ENCODE data around the gene STX8.

The STX8 gene

GRCh38 chr17:9443811-9444210 is 131.8 kb downstream of the STX8 start:
- DNase-seq (ENCODE audit: low read depth in 2 of 2): no peak

GRCh38 chr17:9439851-9440250 is 135.8 kb downstream of the STX8 start:
- DNase-seq (ENCODE audit: low read depth in 2 of 2): no peak

DNA sequence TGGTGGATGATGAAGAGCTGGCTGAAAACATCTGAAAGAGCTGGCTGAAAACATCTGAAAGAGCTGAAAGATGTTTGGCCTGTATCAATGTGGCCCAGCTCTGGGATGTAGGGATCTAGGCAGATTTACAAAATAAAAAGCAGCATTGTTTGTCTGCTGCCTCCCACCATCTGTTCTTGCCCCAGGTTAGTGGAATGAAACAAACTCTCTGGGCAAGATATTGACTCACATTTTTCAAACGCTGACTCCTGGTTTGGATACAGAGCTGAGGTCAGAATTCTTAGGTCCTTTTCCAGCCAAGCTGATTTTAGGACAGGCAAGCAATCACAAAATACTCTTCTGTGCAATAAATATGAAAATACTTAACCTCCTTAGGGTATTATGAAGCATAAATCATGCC is 139.0 kb downstream of the STX8 start:
- no peak for DNase-seq (ENCODE audit: low read depth in 2 of 2)

- no peak for DNase-seq (ENCODE audit: low read depth in 2 of 2)
These were observed 140.5 kb downstream of the STX8 start for GRCh38 chr17:9435165-9435564.

- DNase-seq (ENCODE audit: low read depth in 2 of 2): no peak
These were observed 141.0 kb downstream of the STX8 start for GRCh38 chr17:9434642-9435057.

DNA sequence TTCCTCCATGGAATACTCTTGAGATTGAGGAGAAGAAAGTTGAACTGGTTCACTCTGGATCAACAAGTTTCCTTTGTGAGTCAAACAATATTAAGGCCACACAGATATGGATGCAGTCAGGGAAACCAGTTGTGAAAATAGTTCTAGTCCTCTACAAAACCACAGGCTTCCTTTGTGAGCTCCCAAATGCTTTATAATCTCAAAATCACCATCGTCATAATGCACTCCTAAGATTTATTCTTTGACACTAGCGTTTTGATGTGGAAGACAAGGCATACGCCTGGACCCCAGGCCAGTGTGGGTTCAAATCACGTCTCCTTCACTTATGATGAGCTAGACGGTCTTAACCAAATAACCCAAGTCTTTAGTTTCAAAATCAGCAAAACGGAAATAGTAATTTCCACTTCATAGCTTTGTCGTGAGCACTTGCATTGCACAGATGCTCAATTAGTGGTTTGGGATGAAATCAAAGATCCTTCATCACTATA is 142.6 kb downstream of the STX8 start:
- DNase-seq (ENCODE audit: low read depth in 2 of 2): no peak

DNA sequence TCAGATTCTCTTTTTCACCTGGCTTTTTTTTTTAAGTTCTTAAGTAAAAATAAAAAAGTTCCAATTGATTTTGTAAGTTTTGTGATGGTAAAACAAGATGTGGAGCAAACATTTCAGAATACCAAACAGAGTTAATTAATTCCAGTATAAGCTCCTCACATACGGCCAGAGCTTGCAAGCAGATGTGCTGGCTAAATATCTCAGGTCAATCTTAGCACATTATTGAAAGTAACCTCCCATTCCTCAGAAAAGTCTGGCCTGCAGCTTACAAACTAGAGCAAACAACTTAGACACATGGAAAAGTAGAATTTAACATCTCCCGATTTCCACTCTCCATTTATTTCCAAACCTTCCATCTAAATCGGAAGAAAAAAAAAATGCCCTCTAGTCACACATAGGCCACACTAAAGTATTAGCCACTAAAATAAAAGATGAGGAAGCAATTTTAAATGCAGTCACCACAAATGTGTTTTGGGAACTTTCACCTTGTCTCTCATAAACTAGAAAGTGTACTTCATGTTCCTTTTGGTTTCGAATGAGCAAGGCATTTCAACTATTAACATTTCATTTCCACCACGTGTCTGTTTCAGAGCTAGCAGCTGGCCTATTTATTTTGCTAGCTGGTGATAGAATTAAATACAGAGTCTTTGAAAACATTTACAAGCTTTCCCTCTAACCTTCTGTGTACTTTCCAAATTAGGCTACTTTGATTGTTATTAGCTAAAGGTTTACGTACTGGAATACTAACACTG is 143.3 kb downstream of the STX8 start:
- DNase-seq (ENCODE audit: low read depth in 2 of 2): no peak

DNA sequence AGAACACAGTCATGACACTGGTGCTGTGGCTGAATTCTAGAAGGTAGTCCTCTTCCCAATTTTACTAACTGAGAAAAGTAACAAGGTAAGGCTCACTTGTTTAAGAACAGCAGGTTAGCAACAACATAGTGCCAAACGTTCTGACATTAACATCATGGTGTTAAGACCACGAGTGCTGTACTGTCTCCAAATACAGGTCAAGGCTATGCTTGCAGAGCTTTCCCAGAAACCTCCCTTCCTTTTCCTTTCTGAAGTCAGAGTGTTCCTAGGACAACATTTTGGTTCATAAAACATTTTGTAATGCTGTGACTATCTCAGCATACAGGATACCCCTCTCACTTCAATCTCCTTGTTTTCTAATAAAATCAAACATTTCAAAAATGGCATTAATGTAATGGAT is 144.0 kb downstream of the STX8 start:
- DNase-seq (ENCODE audit: low read depth in 2 of 2): no peak

- DNase-seq (ENCODE audit: low read depth in 2 of 2): no peak
These were observed 147.9 kb downstream of the STX8 start for GRCh38 chr17:9427465-9428315.

DNA sequence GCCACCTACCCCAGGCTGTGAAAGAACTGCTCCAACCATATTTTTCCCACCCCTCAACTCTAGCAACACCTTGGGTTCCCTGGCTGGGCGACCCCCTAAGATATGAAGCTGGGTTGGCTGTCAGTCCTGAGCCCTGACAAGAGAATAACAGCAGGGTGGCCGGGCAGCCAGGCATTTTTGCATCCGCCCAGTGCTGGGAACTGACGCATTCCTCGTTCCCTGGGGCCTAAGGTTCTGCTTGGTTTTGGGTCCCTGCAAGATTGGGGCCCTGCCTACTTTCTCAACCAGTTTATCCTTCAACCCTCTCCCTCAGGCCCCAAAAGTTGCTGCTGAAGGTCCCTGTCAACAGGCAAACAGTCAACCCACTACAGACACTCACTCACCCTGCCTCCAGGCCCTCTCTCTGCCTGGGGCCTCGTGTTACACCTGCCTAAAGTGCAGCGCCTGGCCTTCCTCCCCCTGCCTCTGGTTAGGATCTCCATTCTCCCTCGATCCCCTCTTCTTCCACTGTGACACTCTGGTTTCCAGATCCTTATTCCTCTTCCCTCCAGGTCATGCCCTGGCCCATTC is 151.5 kb downstream of the STX8 start:
- DNase-seq (ENCODE audit: low read depth in 2 of 2): no peak

DNA sequence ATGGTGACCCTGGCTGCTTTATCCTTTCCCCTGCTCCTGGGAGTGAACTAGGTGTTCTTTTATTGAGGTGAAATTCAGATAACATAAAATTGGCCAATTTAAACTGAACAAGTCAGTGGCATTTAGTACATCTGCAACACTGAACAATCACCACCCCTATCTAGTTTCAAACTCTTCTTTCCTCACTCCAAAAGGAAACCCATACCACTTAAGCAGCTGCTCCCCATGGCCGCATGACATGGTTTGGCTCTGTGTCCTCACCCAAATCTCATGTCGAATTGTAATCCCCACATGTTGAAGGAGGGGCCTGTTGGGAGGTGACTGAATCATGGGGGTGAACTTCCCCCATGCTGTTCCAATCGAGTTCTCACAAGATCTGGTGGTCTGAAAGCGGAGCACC is 154.1 kb downstream of the STX8 start:
- no peak for DNase-seq (ENCODE audit: low read depth in 2 of 2)

- DNase-seq (ENCODE audit: low read depth in 2 of 2): no peak
These were observed 155.6 kb downstream of the STX8 start for GRCh38 chr17:9419932-9420453.

DNA sequence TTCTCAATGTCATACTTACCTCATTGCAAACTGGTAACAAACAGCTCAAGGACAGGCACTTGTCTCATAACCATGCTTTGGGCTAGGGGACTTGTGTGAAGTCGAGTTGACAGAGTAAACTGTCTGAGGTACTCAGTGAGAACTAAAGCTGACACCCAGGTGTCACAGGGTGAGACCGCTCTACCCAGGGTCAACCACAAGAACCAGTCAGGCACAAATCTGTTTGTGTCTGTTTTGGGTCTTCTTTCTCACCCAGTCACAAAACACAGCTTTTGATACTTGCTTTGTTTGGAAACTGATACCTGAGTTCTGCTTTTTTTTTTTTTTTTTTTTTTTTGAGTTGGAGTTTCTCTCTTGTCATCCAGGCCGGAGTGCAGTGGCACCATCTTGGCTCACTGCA is 161.1 kb downstream of the STX8 start:
- no peak for DNase-seq (ENCODE audit: low read depth in 2 of 2)

- DNase-seq (ENCODE audit: low read depth in 2 of 2): no peak
These were observed 164.9 kb downstream of the STX8 start for GRCh38 chr17:9410737-9411136.

DNA sequence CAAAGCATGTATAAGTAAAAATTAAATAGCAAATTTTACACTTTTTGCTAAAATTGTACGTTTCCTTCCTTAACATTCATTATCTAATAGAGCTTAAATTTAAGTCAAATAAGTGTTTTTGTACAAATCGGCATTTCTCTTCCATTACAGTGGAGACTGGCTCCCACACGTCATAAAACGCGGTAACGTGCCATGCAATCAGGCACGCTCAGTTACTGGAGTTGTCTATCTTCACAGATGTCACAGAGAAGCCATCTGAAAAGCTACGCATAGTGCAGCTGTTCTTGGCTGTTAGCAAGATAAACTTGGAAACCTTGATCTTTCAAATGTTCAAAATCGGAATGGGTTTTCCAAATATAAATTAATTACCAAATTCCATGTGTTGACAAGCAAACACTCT is 165.3 kb downstream of the STX8 start:
- no peak for DNase-seq (ENCODE audit: low read depth in 2 of 2)

DNA sequence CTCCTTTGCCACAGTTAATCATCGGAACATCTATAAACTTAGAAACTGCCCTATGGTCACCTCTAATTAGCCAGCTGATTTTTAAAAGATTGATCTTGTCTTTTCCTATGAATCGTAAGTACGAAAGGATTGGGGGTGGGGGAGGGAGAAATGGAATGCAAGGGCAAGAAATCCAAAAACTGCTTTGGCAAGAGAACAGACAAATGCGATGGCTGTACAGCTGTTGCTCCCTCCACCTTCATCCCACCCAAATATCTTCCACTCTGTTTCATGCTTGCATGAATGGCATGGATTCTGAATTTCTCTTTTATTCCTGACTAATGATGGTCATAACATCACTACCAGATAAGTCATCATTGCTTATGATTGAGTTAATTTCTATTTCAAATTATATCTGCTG is 165.7 kb downstream of the STX8 start:
- DNase-seq (ENCODE audit: low read depth in 2 of 2): no peak

- no peak for DNase-seq (ENCODE audit: low read depth in 2 of 2)
These were observed 166.5 kb downstream of the STX8 start for GRCh38 chr17:9408868-9409829.

GRCh38 chr17:9408381-9408780 is 167.2 kb downstream of the STX8 start:
- DNase-seq (ENCODE audit: low read depth in 2 of 2): no peak

DNA sequence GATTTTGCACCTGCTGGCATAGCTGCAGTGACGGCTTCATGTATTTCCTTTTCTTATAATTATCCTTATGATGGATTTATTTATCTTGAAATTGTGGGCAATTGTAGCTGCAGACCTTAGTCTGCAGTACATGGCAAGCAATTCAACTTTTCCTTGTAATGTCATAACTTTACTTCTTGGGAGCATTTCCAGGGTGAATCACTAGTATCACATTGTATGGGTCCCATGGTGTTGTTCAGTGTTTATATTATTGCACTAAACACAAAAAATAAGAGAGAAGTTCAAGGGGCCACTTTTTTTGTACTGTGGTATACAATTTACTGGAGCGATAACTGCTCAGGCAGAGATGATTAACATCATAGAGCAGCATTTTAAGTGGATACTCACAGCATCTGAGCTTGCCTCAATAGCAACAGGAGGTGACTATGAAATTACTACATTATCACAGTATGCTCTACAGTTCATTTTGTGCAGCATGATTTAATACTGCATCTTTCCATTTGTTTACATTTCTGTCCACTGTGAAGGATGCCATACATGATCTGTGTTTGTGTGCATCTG is 169.5 kb downstream of the STX8 start:
- DNase-seq (ENCODE audit: low read depth in 2 of 2): no peak

GRCh38 chr17:9403257-9403656 is 172.4 kb downstream of the STX8 start:
- DNase-seq (ENCODE audit: low read depth in 2 of 2): no peak

All from activated CD8-positive, alpha-beta memory T cell treated with anti-CD3 and anti-CD28 coated beads for 4 hours (primary cell).